ENCODE results near the gene NOX5. TPM values are rescaled to one million over a fixed set of nuclear protein-coding genes. Genes with fewer than 3 reads are reported as not detected.

NOX5 gene
- total RNA-seq, 1 donor from 2014 or later, result not detected

DNA sequence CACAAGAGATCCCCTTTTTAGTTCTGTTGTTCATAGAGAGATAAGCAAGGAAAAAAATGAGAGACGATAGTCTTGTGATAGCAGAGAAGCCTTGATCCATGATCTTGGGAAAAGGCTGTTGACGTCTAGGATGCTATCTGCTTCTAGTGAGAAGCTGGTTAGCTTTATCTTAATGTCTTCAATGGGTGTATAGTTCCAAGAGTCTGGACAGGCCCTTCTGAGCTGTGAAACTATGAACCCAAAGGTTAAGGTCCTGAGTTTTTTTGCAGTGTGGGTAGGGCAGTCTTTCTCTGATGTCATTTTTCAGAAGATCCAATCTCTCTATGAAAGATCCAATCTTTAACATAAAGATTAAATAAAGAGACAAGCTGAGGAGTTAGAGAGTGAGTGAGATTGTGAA is 10.5 kb upstream of the NOX5 start:
- TF ChIP-seq, protein P1, sequence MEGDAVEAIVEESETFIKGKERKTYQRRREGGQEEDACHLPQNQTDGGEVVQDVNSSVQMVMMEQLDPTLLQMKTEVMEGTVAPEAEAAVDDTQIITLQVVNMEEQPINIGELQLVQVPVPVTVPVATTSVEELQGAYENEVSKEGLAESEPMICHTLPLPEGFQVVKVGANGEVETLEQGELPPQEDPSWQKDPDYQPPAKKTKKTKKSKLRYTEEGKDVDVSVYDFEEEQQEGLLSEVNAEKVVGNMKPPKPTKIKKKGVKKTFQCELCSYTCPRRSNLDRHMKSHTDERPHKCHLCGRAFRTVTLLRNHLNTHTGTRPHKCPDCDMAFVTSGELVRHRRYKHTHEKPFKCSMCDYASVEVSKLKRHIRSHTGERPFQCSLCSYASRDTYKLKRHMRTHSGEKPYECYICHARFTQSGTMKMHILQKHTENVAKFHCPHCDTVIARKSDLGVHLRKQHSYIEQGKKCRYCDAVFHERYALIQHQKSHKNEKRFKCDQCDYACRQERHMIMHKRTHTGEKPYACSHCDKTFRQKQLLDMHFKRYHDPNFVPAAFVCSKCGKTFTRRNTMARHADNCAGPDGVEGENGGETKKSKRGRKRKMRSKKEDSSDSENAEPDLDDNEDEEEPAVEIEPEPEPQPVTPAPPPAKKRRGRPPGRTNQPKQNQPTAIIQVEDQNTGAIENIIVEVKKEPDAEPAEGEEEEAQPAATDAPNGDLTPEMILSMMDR (conservative IDR thresholded peaks at IDR 0.05), result no peak
- H3K4me3 Mint-ChIP-seq, result no peak overlapping the region

DNA sequence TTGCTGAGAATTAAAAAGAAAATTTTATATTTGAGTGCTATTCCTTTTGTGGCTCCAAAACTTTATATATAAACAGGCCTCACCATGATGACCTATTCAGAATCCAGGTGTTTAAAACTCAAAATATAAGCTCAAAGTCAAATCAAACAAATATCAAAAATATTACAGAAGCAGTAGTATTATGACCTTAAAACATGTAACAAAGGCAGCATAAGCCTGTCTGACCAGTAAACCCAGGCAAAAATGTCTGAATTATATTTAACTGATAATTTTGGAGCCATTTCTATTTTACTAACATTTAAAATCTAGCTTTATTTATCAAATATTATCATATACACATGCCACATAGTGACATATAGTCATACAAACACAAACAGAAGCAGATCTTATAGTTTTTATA is 6.4 kb upstream of the NOX5 start:
- TF ChIP-seq, protein P1 (conservative IDR thresholded peaks at IDR 0.05), result no peak
- DNase-seq (ENCODE audit: low read depth, low spot score), result no peak
- Mint-ChIP-seq H3K27me3 (ENCODE audit: low read depth) (no peaks in the 10 kb centered on the region), H3K4me1 (peaks cover 11% of the 10 kb centered on the region), H3K9me3 (peaks cover 17% of the 10 kb centered on the region), H3K4me3 (no peak overlapping the region), H3K36me3 (ENCODE audit: low read depth) (peaks cover 9% of the 10 kb centered on the region), H3K27ac (ENCODE audit: unreplicated experiment) (no peak overlapping the region)

More for the DNA sequence above, 10.5 kb upstream of the NOX5 start:
- H3K9me3 Mint-ChIP-seq, result peaks cover 13% of the 10 kb centered on the region
- no peak overlapping the region for H3K27ac Mint-ChIP-seq (ENCODE audit: unreplicated experiment)
- no peak for DNase-seq (ENCODE audit: low read depth, low spot score)
- H3K4me1 Mint-ChIP-seq, result peaks cover 14% of the 10 kb centered on the region
- H3K27me3 Mint-ChIP-seq (ENCODE audit: low read depth), result no peaks in the 10 kb centered on the region
- peaks cover 6% of the 10 kb centered on the region for H3K36me3 Mint-ChIP-seq (ENCODE audit: low read depth)

DNA sequence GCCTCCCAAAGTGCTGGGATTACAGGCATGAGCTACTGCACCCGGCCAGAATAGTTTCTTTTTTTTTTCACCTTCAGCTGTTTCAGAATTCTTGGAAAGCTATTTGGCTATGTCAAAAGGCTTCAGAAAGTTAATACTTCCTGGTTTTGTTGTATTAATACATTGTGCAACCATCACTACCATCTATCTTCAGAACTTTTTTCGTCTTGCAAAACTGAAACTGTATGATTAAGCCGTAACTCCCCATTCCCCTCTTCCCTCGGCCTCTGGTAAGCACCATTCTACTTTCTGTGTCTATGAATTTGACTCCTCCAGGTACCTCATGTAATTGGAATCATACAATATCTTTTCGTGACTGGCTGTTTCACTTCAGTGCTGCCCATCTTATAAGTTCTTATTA is 5.2 kb upstream of the NOX5 start:
- peaks cover 16% of the 10 kb centered on the region for H3K9me3 Mint-ChIP-seq
- H3K4me1 Mint-ChIP-seq, result peaks cover 7% of the 10 kb centered on the region
- DNase-seq (ENCODE audit: low read depth, low spot score), result no peak

DNA sequence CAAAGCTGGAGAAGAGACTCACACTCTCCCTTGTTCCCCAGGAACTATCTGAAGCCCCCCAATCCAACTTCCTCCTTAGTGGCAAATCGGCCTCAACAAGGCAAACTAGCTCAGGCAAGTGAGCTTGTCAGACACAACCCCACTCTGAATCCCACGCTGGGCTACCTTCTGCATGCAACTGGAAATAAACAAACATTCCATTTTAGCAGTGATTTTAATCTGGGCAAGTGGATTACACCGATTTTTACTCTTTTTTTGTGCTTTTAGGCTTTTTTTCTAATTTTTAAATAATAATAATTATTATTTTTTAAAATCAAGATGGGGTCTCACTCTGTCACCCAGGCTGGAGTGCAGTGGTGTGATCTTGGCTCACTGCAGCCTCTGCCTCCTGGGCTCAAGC is 2.9 kb upstream of the NOX5 start:
- TF ChIP-seq, protein P1 (conservative IDR thresholded peaks at IDR 0.05), result no peak
- DNase-seq (ENCODE audit: low read depth, low spot score), result no peak
- Mint-ChIP-seq H3K27me3 (ENCODE audit: low read depth) (no peaks in the 10 kb centered on the region), H3K36me3 (ENCODE audit: low read depth) (peaks cover 9% of the 10 kb centered on the region), H3K4me1 (peaks cover 6% of the 10 kb centered on the region), H3K27ac (ENCODE audit: unreplicated experiment) (no peak overlapping the region), H3K9me3 (peaks cover 14% of the 10 kb centered on the region), H3K4me3 (no peak overlapping the region)

More for the DNA sequence above, 5.2 kb upstream of the NOX5 start:
- H3K27ac Mint-ChIP-seq (ENCODE audit: unreplicated experiment), result no peak overlapping the region
- TF ChIP-seq, protein P1 (conservative IDR thresholded peaks at IDR 0.05), result no peak
- no peak overlapping the region for H3K4me3 Mint-ChIP-seq
- no peaks in the 10 kb centered on the region for H3K27me3 Mint-ChIP-seq (ENCODE audit: low read depth)
- peaks cover 9% of the 10 kb centered on the region for H3K36me3 Mint-ChIP-seq (ENCODE audit: low read depth)

DNA sequence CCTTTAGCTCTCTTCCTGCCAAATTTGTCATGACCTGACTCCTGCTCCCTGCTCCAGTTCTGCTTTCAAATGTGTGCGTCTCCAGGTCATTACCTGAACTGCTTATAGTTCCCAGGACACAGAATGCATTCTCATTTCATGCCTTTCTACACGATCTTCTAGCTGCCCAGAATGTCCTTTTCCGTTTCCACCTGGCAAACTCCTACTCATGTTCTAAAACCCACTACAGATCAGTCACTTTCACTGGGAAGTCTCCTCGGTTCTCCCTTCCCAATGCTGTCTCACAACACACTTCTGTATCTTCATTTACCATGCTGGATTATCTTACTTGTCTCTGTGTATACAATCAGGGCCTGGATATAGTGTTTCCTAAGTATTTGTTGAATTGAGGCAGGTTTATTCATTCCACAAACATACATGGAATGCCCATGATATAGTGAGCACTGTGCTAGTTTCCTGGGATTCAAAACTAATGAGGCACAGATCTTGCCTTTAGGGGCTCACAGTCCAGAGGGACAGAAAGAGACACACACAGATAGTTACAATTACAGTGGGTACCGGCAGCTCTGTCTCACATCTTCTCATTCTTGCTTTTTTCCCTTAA is 1.6 kb upstream of the NOX5 start:
- Mint-ChIP-seq H3K4me1 (peaks cover 6% of the 10 kb centered on the region), H3K27ac (ENCODE audit: unreplicated experiment) (peak overlapping the region; percentile 58), H3K27me3 (ENCODE audit: low read depth) (no peaks in the 10 kb centered on the region), H3K9me3 (peaks cover 11% of the 10 kb centered on the region), H3K4me3 (no peak overlapping the region), H3K36me3 (ENCODE audit: low read depth) (peaks cover 5% of the 10 kb centered on the region)
- no peak for DNase-seq (ENCODE audit: low read depth, low spot score)
- TF ChIP-seq, protein P1 (conservative IDR thresholded peaks at IDR 0.05), result no peak

Data from neural crest cell (in vitro differentiated cells).